Colonic mucosa (tissue), 4 donors: ENCODE results near the gene GCK. TPM values are rescaled to one million over a fixed set of nuclear protein-coding genes. Genes with fewer than 3 reads are reported as not detected.

Experiments used
- DNase-seq: peaks from one replicate; pipeline ENCODE4 v3.0.0-alpha.2; 2020
- H3K27ac ChIP-seq: fragments of 200-600 bp; one replicate; pipeline ENCODE4 v1.8.0; 2021
- H3K27me3 ChIP-seq: fragments of 200-600 bp; one replicate; pipeline ENCODE4 v1.8.0; 2021
- H3K36me3 ChIP-seq: fragments of 200-600 bp; one replicate; pipeline ENCODE4 v1.8.0; 2021
- H3K4me1 ChIP-seq: fragments of 200-600 bp; one replicate; pipeline ENCODE4 v1.8.0; 2021; ENCODE audit warnings: mild to moderate bottlenecking
- H3K4me3 ChIP-seq: fragments of 200-600 bp; one replicate; pipeline ENCODE4 v1.8.0; 2021
- H3K9ac ChIP-seq, 2 donors: one replicate each; pipeline ENCODE4 v1.7.0; 2013; ENCODE audit warnings: control low read depth in 2 of 2, low read depth in 2 of 2, low read length in 2 of 2
- H3K9me3 ChIP-seq: fragments of 200-600 bp; one replicate; pipeline ENCODE4 v1.8.0; 2021
- intact Hi-C: fragments of 100-400 bp; cut with DNase I; formaldehyde crosslinking; loops from one replicate; pipeline ENCODE4 v1.14.1; 2022
- total RNA-seq, 2 donors: library from RNA; stranded (reverse); fragmentation: NEBNext Ultra II Directional in 1 of 2; extraction: Animal tissue kit (Norgen Biotek cat#: 25700) in 1 of 2; gene quantifications; one replicate each; pipeline ENCODE4 v1.2.1, GENCODE V29; 2021
- TF ChIP-seq, protein P1 (sequence below): fragments of 200-600 bp; IDR thresholded peaks from one replicate; pipeline ENCODE4 v1.8.0; 2022; ENCODE audit warnings: antibody characterized with exemption, mild to moderate bottlenecking
- donor health status: healthy.
- donor health status: DM: no; HTN: no; CAD: no.
- donor health status: DM: no; HTN: no; CAD: no.

Gene GCK
- total RNA-seq, 2 donors from 2014 or later, result 0.17 to 0.19 TPM

DNA sequence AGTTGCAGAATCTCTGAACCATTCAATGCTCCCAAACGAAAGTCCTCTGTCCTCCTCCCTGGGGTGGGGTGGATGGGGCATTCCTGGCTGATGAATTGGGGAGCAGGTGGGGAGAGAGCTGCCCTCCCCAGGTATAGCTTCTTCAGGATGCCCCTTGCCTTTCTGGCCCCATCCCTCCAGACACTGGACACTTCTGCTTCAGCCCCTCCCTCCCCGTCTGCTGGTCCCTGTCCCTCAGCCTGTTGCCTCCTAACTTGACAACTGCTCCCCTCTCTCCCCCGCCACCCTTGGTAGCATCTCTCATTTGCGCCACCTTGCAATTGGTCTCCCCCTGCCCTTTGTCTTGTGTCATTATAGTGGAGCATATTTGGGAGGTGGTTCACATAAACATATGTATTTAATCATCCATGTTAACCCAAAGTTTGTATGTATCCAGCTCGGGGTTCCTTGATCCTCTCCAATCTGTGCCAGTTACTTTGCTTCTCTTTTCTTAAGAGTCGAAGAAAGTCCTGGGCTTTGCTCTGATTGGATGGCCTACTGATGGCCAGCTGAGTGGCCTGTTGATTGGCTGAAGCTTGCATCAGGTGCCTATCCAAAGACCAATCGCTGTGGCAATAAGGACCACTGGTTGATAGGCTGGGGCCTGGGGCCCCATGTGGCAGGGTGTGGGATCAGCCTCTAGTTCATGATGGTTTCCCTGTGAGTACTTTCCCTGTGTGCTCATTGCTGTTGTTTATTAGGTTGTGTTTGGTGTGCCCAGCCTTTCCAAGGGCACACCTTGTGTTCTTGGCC, 4.0 kb upstream of the GCK start:
- Histone ChIP-seq H3K27me3 (peaks cover 4% of the 10 kb centered on the region), H3K4me3 (no peak overlapping the region), H3K36me3 (no peaks in the 10 kb centered on the region), H3K4me1 (no peaks in the 10 kb centered on the region), H3K9me3 (no peaks in the 10 kb centered on the region), H3K27ac (no peak overlapping the region), H3K9ac (no peak overlapping the region)
- intact Hi-C loops, result no loop called here
- TF ChIP-seq, protein P1, sequence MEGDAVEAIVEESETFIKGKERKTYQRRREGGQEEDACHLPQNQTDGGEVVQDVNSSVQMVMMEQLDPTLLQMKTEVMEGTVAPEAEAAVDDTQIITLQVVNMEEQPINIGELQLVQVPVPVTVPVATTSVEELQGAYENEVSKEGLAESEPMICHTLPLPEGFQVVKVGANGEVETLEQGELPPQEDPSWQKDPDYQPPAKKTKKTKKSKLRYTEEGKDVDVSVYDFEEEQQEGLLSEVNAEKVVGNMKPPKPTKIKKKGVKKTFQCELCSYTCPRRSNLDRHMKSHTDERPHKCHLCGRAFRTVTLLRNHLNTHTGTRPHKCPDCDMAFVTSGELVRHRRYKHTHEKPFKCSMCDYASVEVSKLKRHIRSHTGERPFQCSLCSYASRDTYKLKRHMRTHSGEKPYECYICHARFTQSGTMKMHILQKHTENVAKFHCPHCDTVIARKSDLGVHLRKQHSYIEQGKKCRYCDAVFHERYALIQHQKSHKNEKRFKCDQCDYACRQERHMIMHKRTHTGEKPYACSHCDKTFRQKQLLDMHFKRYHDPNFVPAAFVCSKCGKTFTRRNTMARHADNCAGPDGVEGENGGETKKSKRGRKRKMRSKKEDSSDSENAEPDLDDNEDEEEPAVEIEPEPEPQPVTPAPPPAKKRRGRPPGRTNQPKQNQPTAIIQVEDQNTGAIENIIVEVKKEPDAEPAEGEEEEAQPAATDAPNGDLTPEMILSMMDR, result no peak
- no peak for DNase-seq

DNA sequence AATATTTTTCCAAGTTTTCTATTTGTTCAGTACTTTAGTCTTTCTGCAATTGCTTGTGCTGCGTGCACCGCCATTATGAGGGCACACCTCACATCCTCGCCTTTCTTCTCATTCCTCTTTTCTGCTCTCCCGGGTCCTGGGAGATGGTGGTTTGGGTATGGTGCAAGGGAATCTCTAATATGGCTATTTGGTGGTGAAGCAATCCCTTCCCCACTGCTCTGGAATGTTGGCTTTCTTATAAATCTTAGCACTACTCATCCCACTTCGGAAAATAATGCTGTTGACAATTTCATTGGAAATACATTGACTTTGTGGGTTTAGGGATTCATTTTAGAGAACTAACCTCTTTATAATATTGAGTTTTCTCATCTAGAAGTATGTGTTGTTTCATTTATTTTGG, 1.9 kb upstream of the GCK start:
- no peak overlapping the region for H3K27ac ChIP-seq
- intact Hi-C loops, result no loop called here
- no peaks in the 10 kb centered on the region for H3K36me3 ChIP-seq
- no peaks in the 10 kb centered on the region for H3K27me3 ChIP-seq
- no peaks in the 10 kb centered on the region for H3K4me1 ChIP-seq
- DNase-seq, result no peak
- no peak overlapping the region for H3K4me3 ChIP-seq
- no peaks in the 10 kb centered on the region for H3K9me3 ChIP-seq
- H3K9ac ChIP-seq, result no peak overlapping the region
- TF ChIP-seq, protein P1, result no peak

DNA sequence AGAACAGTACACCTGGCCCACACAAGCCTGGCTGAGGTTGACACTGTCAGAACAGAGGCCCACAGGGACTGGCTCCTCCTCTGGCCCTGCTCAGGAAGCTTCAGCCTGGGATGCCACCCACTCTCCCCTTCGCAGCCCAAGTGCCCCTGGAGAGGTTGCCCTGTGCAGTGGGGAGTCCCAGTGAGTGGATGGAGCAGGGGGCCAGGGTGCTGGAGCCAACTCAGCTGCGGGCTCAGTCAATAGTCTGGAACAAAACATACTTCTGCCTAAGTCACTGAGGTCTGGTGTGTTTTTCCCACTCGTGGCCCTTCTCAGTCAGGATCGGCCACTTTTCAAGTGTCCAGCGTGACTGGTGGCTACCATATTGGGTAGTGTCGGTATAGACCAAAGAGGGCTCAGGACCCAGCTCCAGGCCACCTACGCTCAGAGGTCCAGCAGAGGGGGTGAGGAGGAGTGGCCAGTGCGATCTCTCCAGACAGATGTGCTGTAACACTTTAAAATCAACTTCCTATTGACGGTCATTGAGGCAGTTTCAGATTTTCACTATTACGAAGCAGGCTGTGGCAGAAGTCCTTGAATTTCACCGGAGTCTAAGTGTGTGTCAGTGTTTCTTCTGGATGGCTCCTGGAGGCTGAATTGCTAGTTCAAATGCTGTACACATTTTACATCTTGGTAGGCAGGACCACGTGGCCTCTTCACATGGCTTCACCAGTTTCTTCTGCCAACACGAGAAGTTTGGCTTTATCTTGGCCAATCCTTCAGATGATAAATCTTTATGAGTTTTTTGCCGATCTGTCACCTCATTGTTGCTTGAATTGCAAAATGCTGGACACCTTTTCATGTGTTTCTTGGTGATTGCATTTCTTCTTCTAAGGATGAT, 994 bp upstream of the GCK start:
- intact Hi-C loops, result no loop called here
- DNase-seq, result no peak
- Histone ChIP-seq H3K9ac (no peak overlapping the region), H3K9me3 (no peaks in the 10 kb centered on the region), H3K4me1 (no peaks in the 10 kb centered on the region), H3K36me3 (no peaks in the 10 kb centered on the region), H3K27ac (no peak overlapping the region), H3K27me3 (no peaks in the 10 kb centered on the region), H3K4me3 (no peak overlapping the region)
- TF ChIP-seq, protein P1, result no peak

DNA sequence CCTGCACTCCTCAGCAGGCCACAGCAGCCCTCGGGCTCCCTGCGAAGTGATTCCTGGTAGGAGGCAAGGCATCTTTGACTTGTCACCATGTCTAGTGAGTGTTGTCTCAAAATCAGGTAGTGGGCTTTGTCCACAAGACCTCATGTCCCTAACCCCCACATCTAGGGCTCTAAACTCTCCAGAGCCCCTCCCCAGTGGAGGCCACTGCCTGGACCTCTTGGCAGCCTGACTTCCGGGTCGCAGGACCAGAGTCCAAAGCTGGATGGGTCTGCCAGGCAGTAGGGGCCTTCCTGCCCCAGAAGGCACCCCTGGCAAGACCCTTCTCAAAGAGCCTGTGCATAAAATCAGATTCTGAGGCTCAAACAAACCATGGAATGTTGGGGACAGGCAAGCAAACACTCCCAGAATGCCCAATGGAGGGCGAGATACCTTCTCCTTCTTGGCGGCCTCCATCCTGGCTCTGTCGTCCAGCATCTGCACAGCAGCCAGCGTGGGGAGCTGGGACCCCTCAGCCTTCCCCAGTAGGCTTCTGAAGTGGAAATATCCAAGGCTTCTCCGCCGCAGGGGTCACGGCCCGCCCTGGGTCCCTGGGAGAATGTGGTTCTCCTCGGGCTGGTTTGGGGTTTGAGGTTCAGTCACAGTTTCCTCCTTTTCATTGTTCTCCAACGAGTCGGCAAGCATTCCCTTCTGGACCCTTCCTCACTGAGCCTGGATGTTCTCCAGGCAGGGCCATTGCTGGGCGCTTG, 586 bp downstream of the GCK start:
- Histone ChIP-seq H3K9me3 (no peaks in the 10 kb centered on the region), H3K36me3 (no peaks in the 10 kb centered on the region), H3K4me1 (no peaks in the 10 kb centered on the region), H3K9ac (no peak overlapping the region), H3K4me3 (no peak overlapping the region), H3K27ac (no peak overlapping the region), H3K27me3 (no peaks in the 10 kb centered on the region)
- TF ChIP-seq, protein P1, result no peak
- no peak for DNase-seq
- intact Hi-C loops, result no loop called here
